CD4-positive, alpha-beta T cell (primary cell): ENCODE measurements around the gene AQP1. TPM values are rescaled to one million over a fixed set of nuclear protein-coding genes. Genes with fewer than 3 reads are reported as not detected.

Source experiments
- ATAC-seq: fragments of 200-7000 bp; cut with Tn5 transposase; one replicate; pipeline ENCODE4 v1.10.0; 2022; ENCODE audit warnings: mild to moderate bottlenecking; ENCODE audit not compliant: poor library complexity
- CTCF ChIA-PET: fragments of 350-600 bp; sonication (Branson Sonifier 250); formaldehyde crosslinking; loops from one replicate; lab custom pipeline; 2021; ENCODE audit warnings: antibody characterized with exemption, inconsistent platforms; lab: Charles Lee
- POLR2A ChIA-PET: fragments of 350-600 bp; sonication (Branson Sonifier 250); formaldehyde crosslinking; loops from one replicate; lab custom pipeline; 2021; ENCODE audit warnings: antibody characterized with exemption, inconsistent platforms; lab: Charles Lee
- DNase-seq, 14 experiments: peaks; one replicate each; pipeline ENCODE4 v3.0.0-alpha.2; 2013 to 2020; ENCODE audit warnings: mixed read lengths in 2 of 14
- H3K27ac ChIP-seq, 2 donors: one replicate each; pipeline versions ENCODE4 v1.5.1 to v1.7.0; 2013; ENCODE audit warnings: low read length in 2 of 2, low read depth in 1 of 2, mild to moderate bottlenecking in 1 of 2
- H3K27me3 ChIP-seq, 2 experiments: 1 replicate in 1 of 2; 2 replicates in 1 of 2; pipeline versions ENCODE4 v1.6.1 to v1.7.0; 2013; ENCODE audit warnings: low read length in 2 of 2, control low read depth in 1 of 2, mild to moderate bottlenecking in 1 of 2, moderate library complexity in 1 of 2; ENCODE audit not compliant: insufficient read depth in 2 of 2, control insufficient read depth in 1 of 2
- H3K36me3 ChIP-seq: one replicate; pipeline ENCODE4 v1.6.1; 2013; ENCODE audit warnings: low read length, control low read depth; ENCODE audit not compliant: insufficient read depth
- H3K4me1 ChIP-seq: one replicate; pipeline ENCODE4 v1.6.1; 2013; ENCODE audit warnings: low read length, control low read depth; ENCODE audit not compliant: insufficient read depth
- H3K4me3 ChIP-seq: one replicate; pipeline ENCODE4 v1.5.1; 2013; ENCODE audit warnings: mild to moderate bottlenecking, low read length, moderate library complexity
- H3K9me3 ChIP-seq, 2 experiments: 1 replicate in 1 of 2; 2 replicates in 1 of 2; pipeline versions ENCODE4 v1.6.1 to v1.7.0; 2013; ENCODE audit warnings: low read length in 2 of 2, mild to moderate bottlenecking in 2 of 2, control low read depth in 1 of 2, moderate library complexity in 1 of 2; ENCODE audit not compliant: control insufficient read depth in 1 of 2, insufficient read depth in 1 of 2
- H3K27ac Mint-ChIP-seq: one replicate; pipeline ENCODE4 v1.8.0; 2020; ENCODE audit warnings: mixed read lengths
- H3K27me3 Mint-ChIP-seq: one replicate; pipeline ENCODE4 v1.8.0; 2021; ENCODE audit warnings: mixed read lengths
- H3K36me3 Mint-ChIP-seq: one replicate; pipeline ENCODE4 v1.8.0; 2021; ENCODE audit warnings: low read depth, mixed read lengths
- H3K4me1 Mint-ChIP-seq: one replicate; pipeline ENCODE4 v1.8.0; 2021; ENCODE audit warnings: low read depth, mixed read lengths
- H3K4me3 Mint-ChIP-seq: one replicate; pipeline ENCODE4 v1.8.0; 2020; ENCODE audit warnings: mild to moderate bottlenecking, mixed read lengths
- H3K9me3 Mint-ChIP-seq: one replicate; pipeline ENCODE4 v1.8.0; 2020; ENCODE audit warnings: mixed read lengths
- CTCF ChIP-seq: fragments of 200-600 bp; IDR thresholded peaks from one replicate; pipeline ENCODE4 v1.8.0; 2022; ENCODE audit warnings: antibody characterized with exemption, mild to moderate bottlenecking
- intact Hi-C, 2 experiments: fragments of 100-400 bp; cut with DNase I in 1 of 2; cut with micrococcal nuclease in 1 of 2; formaldehyde crosslinking; loops; one replicate each; pipeline versions ENCODE4 v1.15.1 to v1.9.0; 2023 to 2025; cut with DNase I, micrococcal nuclease
- total RNA-seq, 174 experiments: library from RNA in 2 of 174; stranded (reverse) in 2 of 174; gene quantifications; one replicate each; pipeline ENCODE4 v1.2.3 and lab custom pipeline; 2021 to 2026

AQP1 gene
- total RNA-seq, 2 experiments from 2014 or later, result 0.17 to 0.22 TPM

- Histone ChIP-seq H3K9me3 (no peaks in the 10 kb centered on the region), H3K27ac (no peak overlapping the region), H3K27me3 (no peaks in the 10 kb centered on the region), H3K36me3 (no peaks in the 10 kb centered on the region), H3K4me3 (no peak overlapping the region), H3K4me1 (no peaks in the 10 kb centered on the region)
- ATAC-seq (no peak), DNase-seq (no peak)
- H3K4me1 Mint-ChIP-seq, result no peaks in the 10 kb centered on the region
- no peak overlapping the region for H3K4me3 Mint-ChIP-seq
- POLR2A ChIA-PET, result no interaction called here
- H3K27ac Mint-ChIP-seq, result no peak overlapping the region
- H3K36me3 Mint-ChIP-seq, result no peaks in the 10 kb centered on the region
- TF ChIP-seq CTCF, result no peak
- H3K9me3 Mint-ChIP-seq, result no peaks in the 10 kb centered on the region
- CTCF ChIA-PET, result no interaction called here
- intact Hi-C loops, result no loop called here
- no peaks in the 10 kb centered on the region for H3K27me3 Mint-ChIP-seq
These were observed 4.1 kb downstream of the AQP1 start for GRCh38 chr7:30915751-30916150.

- intact Hi-C loops, result no loop called here
- Histone ChIP-seq H3K4me3 (no peak overlapping the region), H3K9me3 (no peaks in the 10 kb centered on the region), H3K36me3 (no peaks in the 10 kb centered on the region), H3K4me1 (no peaks in the 10 kb centered on the region), H3K27me3 (no peaks in the 10 kb centered on the region), H3K27ac (no peak overlapping the region)
- no peak for ATAC-seq
- Mint-ChIP-seq H3K36me3 (no peaks in the 10 kb centered on the region), H3K27ac (no peak overlapping the region), H3K27me3 (no peaks in the 10 kb centered on the region), H3K4me3 (no peak overlapping the region), H3K4me1 (no peaks in the 10 kb centered on the region), H3K9me3 (no peaks in the 10 kb centered on the region)
- CTCF ChIA-PET, result no interaction called here
- DNase-seq, result no peak
- TF ChIP-seq CTCF, result no peak
- POLR2A ChIA-PET, result no interaction called here
These were observed 4.6 kb downstream of the AQP1 start for GRCh38 chr7:30916255-30916654.

- intact Hi-C loops, result no loop called here
- ChIA-PET CTCF (no interaction called here), POLR2A (no interaction called here)
- no peak overlapping the region for H3K4me3 Mint-ChIP-seq
- H3K9me3 ChIP-seq, result no peaks in the 10 kb centered on the region
- no peaks in the 10 kb centered on the region for H3K27me3 ChIP-seq
- no peaks in the 10 kb centered on the region for H3K4me1 ChIP-seq
- H3K9me3 Mint-ChIP-seq, result no peaks in the 10 kb centered on the region
- no peak for DNase-seq
- H3K36me3 ChIP-seq, result no peaks in the 10 kb centered on the region
- no peaks in the 10 kb centered on the region for H3K36me3 Mint-ChIP-seq
- ATAC-seq, result no peak
- H3K27ac Mint-ChIP-seq, result no peak overlapping the region
- no peak overlapping the region for H3K4me3 ChIP-seq
- H3K27ac ChIP-seq, result no peak overlapping the region
- no peaks in the 10 kb centered on the region for H3K4me1 Mint-ChIP-seq
- H3K27me3 Mint-ChIP-seq, result no peaks in the 10 kb centered on the region
- TF ChIP-seq CTCF, result no peak
These were observed 5.1 kb downstream of the AQP1 start for GRCh38 chr7:30916767-30917166.
